Thymus (tissue), 2 donors: ENCODE data around the gene MVD. TPM values are rescaled to one million over a fixed set of nuclear protein-coding genes. Genes with fewer than 3 reads are reported as not detected.

Experiments used
- polyA plus RNA-seq: library from polyadenylated mRNA; stranded (reverse); fragments of 200-250 nt; gene quantifications from one replicate; pipeline ENCODE4 v1.2.3, GENCODE V29; 2013
- total RNA-seq: library from RNA; stranded (reverse); fragments of 120-200 nt; gene quantifications from one replicate; pipeline ENCODE4 v1.2.4, GENCODE V29; 2013
- donor health status: healthy.

The MVD gene
- total and polyA plus RNA-seq, 2 donors: 22.1 to 30.2 TPM

Other genes with a start within 250 kb of the MVD start
- gene ZFPM1, start 209.8 kb downstream of the MVD start, total RNA-seq: 1.6 TPM
- 4.2 TPM for gene ZFPM1, start 209.8 kb downstream of the MVD start, polyA plus RNA-seq
- gene ZC3H18, start 92.7 kb downstream of the MVD start, total RNA-seq: 11.2 TPM
- gene ZC3H18, start 92.7 kb downstream of the MVD start, polyA plus RNA-seq: 28.9 TPM
- gene IL17C, start 24.5 kb downstream of the MVD start, total RNA-seq: 0.05 TPM
- gene IL17C, start 24.5 kb downstream of the MVD start, polyA plus RNA-seq: 0.09 TPM
- gene CYBA, start 12.0 kb downstream of the MVD start, total RNA-seq: 200 TPM
- 208 TPM for gene CYBA, start 12.0 kb downstream of the MVD start, polyA plus RNA-seq
- 1.5 TPM for gene SNAI3, start 23.4 kb upstream of the MVD start, total RNA-seq
- gene SNAI3, start 23.4 kb upstream of the MVD start, polyA plus RNA-seq: 2.9 TPM
- gene RNF166, start 43.3 kb upstream of the MVD start, total RNA-seq: 32.6 TPM
- gene RNF166, start 43.3 kb upstream of the MVD start, polyA plus RNA-seq: 144 TPM
- gene CTU2, start 43.4 kb upstream of the MVD start, total RNA-seq: 14.7 TPM
- 18.6 TPM for gene CTU2, start 43.4 kb upstream of the MVD start, polyA plus RNA-seq
- gene PIEZO1, start 122.1 kb upstream of the MVD start, total RNA-seq: 25.2 TPM
- gene PIEZO1, start 122.1 kb upstream of the MVD start, polyA plus RNA-seq: 115 TPM
- gene CDT1, start 140.7 kb upstream of the MVD start, total RNA-seq: 11.7 TPM
- gene CDT1, start 140.7 kb upstream of the MVD start, polyA plus RNA-seq: 1.4 TPM
- 198 TPM for gene APRT, start 148.8 kb upstream of the MVD start, total RNA-seq
- 122 TPM for gene APRT, start 148.8 kb upstream of the MVD start, polyA plus RNA-seq
- gene GALNS, start 193.9 kb upstream of the MVD start, total RNA-seq: 4.8 TPM
- gene GALNS, start 193.9 kb upstream of the MVD start, polyA plus RNA-seq: 23.9 TPM
- gene TRAPPC2L, start 194.0 kb upstream of the MVD start, total RNA-seq: 54.1 TPM
- 49.1 TPM for gene TRAPPC2L, start 194.0 kb upstream of the MVD start, polyA plus RNA-seq
- 0.09 TPM for gene PABPN1L, start 203.6 kb upstream of the MVD start, total RNA-seq
- gene PABPN1L, start 203.6 kb upstream of the MVD start, polyA plus RNA-seq: 0.34 TPM